Activated T-helper 1 cell treated with anti-CD3 and anti-CD28 coated beads, Interleukin-2, amount 50 U/mL, for 16 hours (primary cell): ENCODE data around the gene IL17RB.

Source experiments
- DNase-seq, 2 donors: peaks; one replicate each; pipeline ENCODE4 v3.0.0-alpha.2; 2020; ENCODE audit warnings: low read depth in 1 of 2, low spot score in 1 of 2

IL17RB gene

GRCh38 chr3:53846134-53846850 lies at the start of gene IL17RB, which contains the start of gene CHDH:
Gene IL17RB (plus strand): TSS chr3:53846568. CDS start chr3:53846589, 21 bp downstream.
Gene CHDH (minus strand): TSS chr3:53846419. CDS start chr3:53824008, 22,411 bp downstream.
- DNase-seq = no peak

- no peak for DNase-seq
These were observed 48.2 kb upstream of the IL17RB start for GRCh38 chr3:53798144-53798543.

DNA sequence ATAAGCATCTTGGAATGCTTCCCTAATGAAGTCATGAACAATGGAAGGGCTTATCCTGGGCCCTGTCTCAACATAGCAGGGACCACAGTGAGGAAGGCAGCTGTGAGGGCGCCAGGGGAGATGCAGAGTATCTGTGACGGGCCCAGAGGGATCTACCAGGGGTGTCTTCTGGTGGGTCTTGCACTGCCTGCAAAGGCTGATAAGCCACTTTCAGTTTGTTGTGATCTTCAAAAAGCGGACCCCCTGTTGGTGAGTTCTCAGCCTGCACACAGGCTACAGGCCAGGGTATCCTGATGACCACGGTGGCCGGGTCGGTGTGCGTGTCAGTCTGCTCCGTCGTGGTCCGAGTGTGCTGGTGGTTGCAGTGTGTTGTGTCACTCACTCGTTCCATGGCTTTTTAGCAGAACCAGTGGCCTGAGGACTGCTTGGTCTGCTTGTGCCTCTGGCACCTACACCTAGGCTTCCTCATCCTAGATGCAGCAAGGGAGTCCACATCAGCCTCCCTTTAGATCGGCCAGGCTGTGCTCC lies 47.0 kb upstream of the IL17RB start:
- no peak for DNase-seq

DNA sequence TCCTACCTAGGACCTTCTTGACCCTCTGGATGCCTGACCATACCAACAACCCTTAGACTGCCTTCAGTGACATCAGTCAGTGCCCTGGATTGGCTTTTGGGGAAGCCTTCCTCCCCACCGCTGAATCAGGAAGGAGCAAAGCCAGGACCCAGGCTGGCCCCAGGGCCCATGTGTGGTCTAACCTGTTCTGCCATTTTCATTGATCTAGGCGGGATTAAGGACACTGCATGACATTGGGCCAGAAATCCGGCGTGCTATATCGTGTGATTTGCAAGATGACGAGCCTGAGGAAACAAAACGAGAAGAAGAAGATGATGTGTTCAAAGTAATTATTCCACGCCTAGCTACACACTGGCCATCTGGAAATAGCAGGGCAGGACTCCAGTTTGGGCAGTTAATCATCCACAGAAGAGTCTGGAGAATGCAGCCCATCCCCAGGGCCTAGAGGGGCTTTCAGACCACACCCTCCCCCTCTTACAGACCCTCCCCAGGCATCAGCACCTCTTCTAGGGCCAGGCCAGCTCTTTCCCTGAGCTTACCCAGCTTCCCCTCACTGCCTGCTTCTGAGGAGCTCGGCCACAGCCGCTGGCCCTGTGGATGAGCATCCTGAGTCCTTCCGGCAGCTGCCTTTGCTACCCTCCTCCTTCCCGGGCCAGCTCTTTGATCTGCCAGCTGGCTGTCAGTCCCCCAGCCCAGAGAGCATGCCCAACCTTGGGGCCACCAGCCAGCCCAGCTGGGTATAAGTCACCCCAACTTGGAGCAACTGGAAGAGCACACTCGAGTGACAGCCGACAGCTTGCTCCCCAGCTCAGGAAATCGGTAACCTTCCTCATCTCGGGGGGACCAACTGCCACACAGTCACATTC lies 46.1 kb upstream of the IL17RB start:
- DNase-seq = no peak

DNA sequence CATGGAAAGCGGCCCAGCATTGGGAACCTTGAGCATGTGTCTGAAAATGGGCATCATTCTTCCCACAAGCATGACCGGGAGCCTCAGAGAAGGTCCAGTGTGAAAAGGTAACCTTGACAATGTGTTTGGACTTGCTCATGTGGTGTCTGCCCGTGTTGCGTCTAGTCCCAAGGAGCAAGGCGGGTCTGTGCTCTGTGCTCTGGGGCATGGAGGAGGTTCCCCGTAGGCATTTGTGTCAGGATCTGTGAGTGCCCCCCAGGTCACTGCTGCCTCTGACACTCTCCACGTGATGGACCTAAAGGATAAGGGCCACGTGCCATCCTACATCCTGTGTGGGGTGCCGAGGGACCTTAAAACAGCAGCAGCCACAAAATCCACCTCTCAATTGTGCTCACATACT lies 45.0 kb upstream of the IL17RB start:
- DNase-seq = no peak

DNA sequence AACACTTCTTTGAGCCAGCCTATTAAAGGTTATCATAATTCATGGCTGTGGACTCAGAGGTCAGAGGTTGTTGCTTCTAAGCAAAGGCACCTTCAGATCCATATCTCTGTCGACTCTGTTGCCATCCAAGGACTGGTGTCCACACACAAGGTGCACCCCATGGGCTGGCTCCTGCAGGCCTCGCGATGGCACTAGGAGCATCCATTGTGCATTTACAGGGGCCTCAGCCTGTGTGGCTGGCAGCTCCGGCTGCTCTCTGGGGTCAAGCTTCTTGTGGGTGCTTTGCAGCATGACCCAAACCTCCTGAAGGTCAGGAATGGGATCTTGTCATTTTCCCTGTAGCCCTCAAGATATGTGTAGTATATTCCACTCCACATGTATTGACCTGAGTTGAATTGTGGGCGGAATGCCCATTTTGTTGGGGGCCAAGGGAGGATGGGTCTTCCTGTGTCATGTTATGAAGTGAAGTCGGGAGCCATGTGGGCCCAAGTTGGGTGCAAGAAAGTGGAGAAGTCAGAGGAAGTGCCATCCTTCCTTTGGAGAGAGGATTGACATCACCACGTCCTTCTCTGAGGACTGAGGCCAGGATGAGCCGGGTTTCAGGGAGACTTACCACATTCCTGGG lies 44.0 kb upstream of the IL17RB start:
- DNase-seq = no peak

DNA sequence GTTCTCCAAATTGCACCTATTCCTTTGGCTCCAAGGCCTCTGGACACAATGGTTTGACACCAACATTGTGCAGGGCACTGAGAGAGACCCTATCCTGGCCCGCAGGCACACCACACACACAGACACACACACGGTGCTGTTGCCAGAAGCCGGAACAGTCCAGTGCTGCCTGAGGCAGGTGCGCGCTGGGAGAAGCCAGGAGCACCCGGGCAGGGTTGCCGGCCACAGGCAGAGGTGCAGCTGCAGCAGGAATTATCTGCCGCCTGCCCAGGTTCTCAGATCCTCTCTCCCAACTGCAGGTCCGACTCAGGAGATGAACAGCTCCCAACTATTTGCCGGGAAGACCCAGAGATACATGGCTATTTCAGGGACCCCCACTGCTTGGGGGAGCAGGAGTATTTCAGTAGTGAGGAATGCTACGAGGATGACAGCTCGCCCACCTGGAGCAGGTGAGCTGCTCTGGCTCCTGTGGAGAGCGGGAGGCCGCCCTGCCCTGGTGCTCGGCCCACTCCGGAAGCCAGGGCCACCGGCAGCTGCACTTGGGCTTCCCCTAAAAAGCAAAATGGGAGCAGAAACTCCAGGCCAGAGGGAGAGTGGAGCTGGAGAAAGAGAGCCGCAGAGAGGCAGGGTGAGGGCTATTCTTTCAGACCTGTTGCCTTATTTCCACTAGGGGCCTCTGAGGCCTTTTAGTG lies 43.1 kb upstream of the IL17RB start:
- no peak for DNase-seq

GRCh38 chr3:53803816-53804695 lies 42.3 kb upstream of the IL17RB start:
- DNase-seq = no peak

DNA sequence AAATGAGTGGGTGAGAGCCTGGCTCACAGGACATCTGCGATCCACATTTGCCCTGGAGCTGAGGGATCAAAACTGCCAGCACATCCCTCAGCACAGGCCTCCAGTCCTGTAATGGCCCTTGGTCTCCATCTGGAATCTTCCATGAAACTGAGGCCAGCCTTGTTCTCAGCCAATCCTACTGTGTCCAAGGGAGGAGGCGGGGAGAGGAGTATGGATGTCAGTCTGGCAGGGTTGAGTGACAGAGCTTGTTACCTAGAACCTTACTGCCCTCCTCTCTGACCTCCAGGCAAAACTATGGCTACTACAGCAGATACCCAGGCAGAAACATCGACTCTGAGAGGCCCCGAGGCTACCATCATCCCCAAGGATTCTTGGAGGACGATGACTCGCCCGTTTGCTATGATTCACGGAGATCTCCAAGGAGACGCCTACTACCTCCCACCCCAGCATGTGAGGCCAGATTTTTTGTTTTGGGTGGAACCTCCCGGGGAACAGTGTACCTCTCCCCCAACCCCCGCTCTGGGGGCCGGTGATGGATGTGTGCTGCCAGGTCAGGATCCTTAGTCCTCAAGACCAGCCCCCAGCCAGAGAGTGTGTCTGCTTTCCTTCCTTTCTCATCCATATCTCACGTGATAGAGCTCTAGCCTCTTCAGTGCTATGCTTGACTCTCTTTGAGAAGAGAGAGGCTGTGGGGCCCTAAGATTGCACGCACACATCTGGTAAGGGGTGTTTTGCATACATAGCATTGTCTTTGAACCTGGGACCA lies 41.5 kb upstream of the IL17RB start:
- DNase-seq = no peak

GRCh38 chr3:53805463-53806159 lies 40.8 kb upstream of the IL17RB start:
- no peak for DNase-seq

GRCh38 chr3:53806182-53807116 lies 39.9 kb upstream of the IL17RB start:
- DNase-seq = no peak

- DNase-seq = no peak
These were observed 39.1 kb upstream of the IL17RB start for GRCh38 chr3:53807117-53807810.

- no peak for DNase-seq
These were observed 37.9 kb upstream of the IL17RB start for GRCh38 chr3:53808496-53808895.

DNA sequence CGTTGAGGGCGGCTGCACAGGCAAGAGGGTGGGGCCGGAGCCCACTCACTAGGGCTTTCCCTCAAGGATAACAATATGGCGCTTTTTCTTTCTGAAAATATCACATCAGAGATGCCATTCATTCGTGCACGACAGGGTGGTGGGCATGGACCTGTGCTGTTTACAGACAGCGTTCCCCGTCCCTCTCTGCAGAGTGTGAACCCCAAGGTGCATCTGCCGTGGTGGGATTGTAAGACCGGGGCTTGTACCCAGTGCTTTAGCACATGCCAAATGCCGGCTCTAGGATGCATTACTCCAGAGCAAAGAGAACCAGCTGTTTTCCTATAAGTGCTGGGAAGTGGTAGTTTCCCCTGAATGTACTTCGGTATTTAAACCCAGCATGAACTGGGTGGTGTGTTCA lies 37.1 kb upstream of the IL17RB start:
- no peak for DNase-seq

DNA sequence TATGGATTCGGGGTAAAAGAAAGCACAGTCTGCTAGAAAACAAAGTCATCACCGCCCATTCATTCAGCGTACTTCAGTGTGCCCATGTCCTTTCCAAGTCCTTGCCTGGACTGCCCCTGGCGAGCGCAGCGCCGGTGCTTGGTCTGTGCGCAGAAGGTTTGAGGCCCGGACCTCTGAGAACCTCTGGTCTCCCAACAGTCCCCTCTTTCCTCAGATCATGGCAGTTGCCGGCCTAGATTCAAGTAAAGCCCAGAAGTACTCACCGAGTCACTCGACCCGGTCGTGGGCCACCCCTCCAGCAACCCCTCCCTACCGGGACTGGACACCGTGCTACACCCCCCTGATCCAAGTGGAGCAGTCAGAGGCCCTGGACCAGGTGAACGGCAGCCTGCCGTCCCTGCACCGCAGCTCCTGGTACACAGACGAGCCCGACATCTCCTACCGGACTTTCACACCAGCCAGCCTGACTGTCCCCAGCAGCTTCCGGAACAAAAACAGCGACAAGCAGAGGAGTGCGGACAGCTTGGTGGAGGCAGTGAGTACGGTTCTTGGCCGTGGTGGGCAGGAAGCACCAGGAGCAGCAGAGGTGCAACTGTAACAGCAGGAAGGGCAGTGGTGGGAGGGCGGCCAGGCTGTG lies 36.5 kb upstream of the IL17RB start:
- DNase-seq = no peak

GRCh38 chr3:53811143-53811927 lies 35.0 kb upstream of the IL17RB start:
- DNase-seq = no peak
